HCT116 (cell line): ENCODE data around the gene CNTN4. TPM values are rescaled to one million over a fixed set of nuclear protein-coding genes. Genes with fewer than 3 reads are reported as not detected.

Source experiments
- ATAC-seq: fragments of 200-7000 bp; cut with Tn5 transposase; 2 replicates; pipeline ENCODE4 v1.9.1; 2020; ENCODE audit warnings: mild to moderate bottlenecking, moderate library complexity
- BruUV-seq: library from RNA; stranded (reverse); fragments of 400-500 nt; replicated peaks from 2 replicates; lab custom pipeline; 2021; lab: Mats Ljungman, UMichigan
- CTCF ChIA-PET: fragments of 300-600 bp; sonication (Branson Sonifier 250); formaldehyde crosslinking; loops from one replicate; lab custom pipeline; 2021; ENCODE audit warnings: antibody characterized with exemption; lab: Charles Lee
- POLR2A ChIA-PET: fragments of 300-600, 350-600 bp; sonication (Branson Sonifier 250); formaldehyde crosslinking; loops from one replicate; lab custom pipeline; 2021; ENCODE audit warnings: antibody characterized with exemption; lab: Charles Lee
- RAD21 ChIA-PET, 2 experiments: fragments of 300-600 bp; sonication (Branson Sonifier 250); formaldehyde crosslinking; loops; one replicate each; lab custom pipeline; 2023; ENCODE audit warnings: low total read pairs in 2 of 2; ENCODE audit not compliant: uncharacterized antibody in 2 of 2, unreplicated experiment in 2 of 2, low non-redundant PET in 1 of 2; lab: Charles Lee
- DNase-seq: peaks from one replicate; pipeline ENCODE4 v3.0.0-alpha.2; 2010; ENCODE audit warnings: low read depth, low spot score
- H2AFZ ChIP-seq: fragments of 200-600 bp; shearing (Covaris generic), sonication (generic); 2 replicates; pipeline ENCODE4 v1.6.1; 2017; ENCODE audit warnings: low read depth, mixed run types, mixed read lengths, antibody characterized with exemption, low read length; ENCODE audit not compliant: poor library complexity, severe bottlenecking
- H3K27ac ChIP-seq: 2 replicates; pipeline ENCODE4 v1.5.1; 2012; ENCODE audit warnings: low read depth, low read length
- H3K27me3 ChIP-seq: fragments of 200-600 bp; sonication (generic); 2 replicates; pipeline ENCODE4 v1.6.1; 2016; ENCODE audit warnings: mixed run types, low read length, mixed read lengths; ENCODE audit not compliant: insufficient read depth
- H3K36me3 ChIP-seq, 2 experiments: fragments of 200-500 bp in 1 of 2; fragments of 200-600 bp in 1 of 2; sonication (Bioruptor generic) in 1 of 2; sonication (generic) in 1 of 2; 2 replicates each; pipeline versions ENCODE4 v1.5.1 to v1.6.1; 2014 to 2016; ENCODE audit warnings: low read length in 2 of 2, inconsistent platforms in 1 of 2, mixed read lengths in 1 of 2, mixed run types in 1 of 2; ENCODE audit not compliant: insufficient read depth in 2 of 2, control insufficient read depth in 1 of 2
- H3K4me1 ChIP-seq, 2 experiments: fragments of 200-600 bp in 1 of 2; sonication (generic) in 1 of 2; 2 replicates each; pipeline versions ENCODE4 v1.5.1 to v1.6.1; 2012 to 2017; ENCODE audit warnings: low read length in 2 of 2, inconsistent platforms in 1 of 2, mild to moderate bottlenecking in 1 of 2, mixed read lengths in 1 of 2, mixed run types in 1 of 2, moderate library complexity in 1 of 2; ENCODE audit not compliant: insufficient read depth in 2 of 2, control insufficient read depth in 1 of 2
- H3K4me2 ChIP-seq: fragments of 200-600 bp; sonication (generic); 2 replicates; pipeline ENCODE4 v1.6.1; 2017; ENCODE audit warnings: mixed run types, low read length, mixed read lengths
- H3K4me3 ChIP-seq, 2 experiments: fragments of 200-600 bp in 1 of 2; sonication (generic) in 1 of 2; replicated peaks in 1 of 2; 2 replicates each; pipeline ENCODE4 v1.5.1; 2011 to 2016; ENCODE audit warnings: low read length in 2 of 2, control low read depth in 1 of 2, low read depth in 1 of 2, mild to moderate bottlenecking in 1 of 2, mixed read lengths in 1 of 2, mixed run types in 1 of 2
- H3K79me2 ChIP-seq: fragments of 200-600 bp; sonication (generic); 2 replicates; pipeline ENCODE4 v1.6.1; 2017; ENCODE audit warnings: mild to moderate bottlenecking, mixed run types, low read length, moderate library complexity, mixed read lengths; ENCODE audit not compliant: insufficient read depth
- H3K9ac ChIP-seq: fragments of 200-600 bp; sonication (generic); 2 replicates; pipeline ENCODE4 v1.6.1; 2016; ENCODE audit warnings: low read length, mixed read lengths
- H3K9me2 ChIP-seq: fragments of 200-600 bp; sonication (generic), shearing (Covaris generic); 2 replicates; pipeline ENCODE4 v1.6.1; 2017; ENCODE audit warnings: mixed run types, mild to moderate bottlenecking, moderate library complexity; ENCODE audit not compliant: insufficient read depth
- H3K9me3 ChIP-seq, 2 experiments: fragments of 200-500 bp in 1 of 2; fragments of 200-600 bp in 1 of 2; sonication (Bioruptor generic) in 1 of 2; sonication (generic) in 1 of 2; 2 replicates each; pipeline ENCODE4 v1.6.1; 2014 to 2017; ENCODE audit warnings: low read length in 2 of 2, mixed read lengths in 2 of 2, inconsistent platforms in 1 of 2, low read depth in 1 of 2, mild to moderate bottlenecking in 1 of 2, mixed run types in 1 of 2, moderate library complexity in 1 of 2; ENCODE audit not compliant: control insufficient read depth in 1 of 2, insufficient read depth in 1 of 2
- H4K20me1 ChIP-seq: fragments of 200-600 bp; sonication (generic), shearing (Covaris generic); 2 replicates; pipeline ENCODE4 v1.6.1; 2017; ENCODE audit warnings: mixed run types, mild to moderate bottlenecking, moderate library complexity; ENCODE audit not compliant: insufficient read depth
- CEBPB ChIP-seq: IDR thresholded peaks from 2 replicates; pipeline ENCODE4 v1.6.1; 2012; ENCODE audit warnings: low read depth
- CTCF ChIP-seq, 3 experiments: fragments of 200-600 bp in 1 of 3; sonication (generic) in 1 of 3; IDR thresholded peaks in 2 of 3; conservative IDR thresholded peaks in 1 of 3; 2 replicates each; pipeline ENCODE4 v1.5.1; 2012 to 2017; ENCODE audit warnings: low read depth in 2 of 3, low read length in 2 of 3, antibody characterized with exemption in 1 of 3, borderline replicate concordance in 1 of 3, control low read depth in 1 of 3, mild to moderate bottlenecking in 1 of 3, mixed read lengths in 1 of 3, mixed run types in 1 of 3, moderate library complexity in 1 of 3; ENCODE audit not compliant: insufficient read depth in 1 of 3
- EGR1 ChIP-seq: IDR thresholded peaks from 2 replicates; pipeline ENCODE4 v1.6.1; 2012; ENCODE audit warnings: low read depth
- EZH2phosphoT487 ChIP-seq: fragments of 200-600 bp; IDR thresholded peaks from 2 replicates; pipeline ENCODE4 v1.6.1; 2018; ENCODE audit warnings: antibody characterized with exemption, borderline replicate concordance
- FOSL1 ChIP-seq: IDR thresholded peaks from 2 replicates; pipeline ENCODE4 v1.6.1; 2012; ENCODE audit warnings: low read depth
- JUND ChIP-seq: IDR thresholded peaks from 2 replicates; pipeline ENCODE4 v1.6.1; 2012
- MAX ChIP-seq: IDR thresholded peaks from 2 replicates; pipeline ENCODE4 v1.6.1; 2012
- RAD21 ChIP-seq: IDR thresholded peaks from 2 replicates; pipeline ENCODE4 v1.6.1; 2012; ENCODE audit warnings: low read depth, mild to moderate bottlenecking
- SP1 ChIP-seq: IDR thresholded peaks from 2 replicates; pipeline ENCODE4 v1.6.1; 2012; ENCODE audit warnings: low read depth
- SRF ChIP-seq: IDR thresholded peaks from 2 replicates; pipeline ENCODE4 v1.6.1; 2012; ENCODE audit warnings: low read depth
- TCF7L2 ChIP-seq: IDR thresholded peaks from 2 replicates; pipeline ENCODE4 v1.7.0; 2011; ENCODE audit warnings: borderline replicate concordance, inconsistent platforms; ENCODE audit not compliant: insufficient read depth, insufficient read length; ENCODE audit errors: extremely low read depth
- ZBTB33 ChIP-seq: IDR thresholded peaks from 2 replicates; pipeline ENCODE4 v1.6.1; 2011; ENCODE audit warnings: mild to moderate bottlenecking, low read length, moderate library complexity; ENCODE audit not compliant: insufficient replicate concordance; ENCODE audit errors: extremely low read depth
- ZFX ChIP-seq: fragments of 450-650 bp; IDR thresholded peaks from 2 replicates; pipeline ENCODE4 v1.6.1; 2017
- ZNF274 ChIP-seq: fragments of 200-500 bp; sonication (Bioruptor generic); IDR thresholded peaks from 2 replicates; pipeline ENCODE4 v1.6.1; 2014; ENCODE audit warnings: mild to moderate bottlenecking, low read depth, low read length, inconsistent platforms
- intact Hi-C: fragments of 100-400 bp; cut with micrococcal nuclease; formaldehyde crosslinking; loops from 2 replicates; pipeline ENCODE4 v1.10.0; 2022
- total RNA-seq: library from RNA; stranded (reverse); gene quantifications from one replicate; pipeline ENCODE4 v1.2.1, GENCODE V29; 2021; ENCODE audit not compliant: unreplicated experiment
- TF ChIP-seq, protein P1 (sequence below): IDR thresholded peaks from 2 replicates; pipeline ENCODE4 v1.6.1; 2012

CNTN4 gene
- total RNA-seq, 1 experiment from 2014 or later, result not detected

DNA sequence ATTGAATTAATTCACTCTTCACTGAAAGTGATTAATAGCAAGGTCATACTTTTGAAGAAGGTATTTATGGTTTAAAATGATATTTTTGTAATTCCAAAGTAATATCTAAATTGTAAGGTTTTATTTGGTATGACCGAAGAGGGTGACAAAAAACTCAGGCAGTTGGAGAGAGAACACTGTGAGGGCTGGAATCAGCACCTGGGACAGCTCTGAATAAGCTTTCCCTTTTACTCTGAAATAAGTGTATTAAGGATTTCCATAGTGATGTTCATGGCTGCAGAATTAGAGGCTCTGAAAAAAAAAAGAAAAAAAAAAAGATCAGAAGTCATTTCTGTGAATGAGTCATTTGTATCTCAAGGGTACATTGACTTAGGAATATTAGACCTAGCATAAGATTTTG, 712.1 kb downstream of the CNTN4 start:
- H4K20me1 ChIP-seq, result no peaks in the 10 kb centered on the region
- CTCF ChIA-PET, result no interaction called here

DNA sequence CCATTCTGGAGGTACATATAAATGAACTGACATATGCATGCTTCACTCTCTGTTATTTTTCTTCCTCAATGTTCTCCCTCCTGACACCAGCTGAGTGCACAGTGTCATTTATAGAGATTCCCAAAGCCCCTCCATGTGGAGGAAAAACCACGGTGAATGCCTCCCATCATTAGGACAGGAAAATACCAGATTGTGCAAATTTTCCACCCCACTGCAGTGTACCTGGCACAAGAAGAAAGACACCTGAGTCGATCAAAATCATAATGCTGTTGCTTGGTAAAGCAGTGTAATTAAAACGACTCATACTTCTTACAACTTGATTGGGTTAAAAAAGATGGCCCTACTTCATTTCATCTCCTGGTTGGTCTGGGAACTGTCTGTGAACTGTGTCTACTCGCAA, 720.9 kb downstream of the CNTN4 start:
- H3K9me3 ChIP-seq, result peaks cover 6 to 17% of the 10 kb centered on the region in 2 experiments; a peak in 3 of 4 replicates
- CTCF ChIA-PET, result no interaction called here
- no peak overlapping the region for H3K9ac ChIP-seq
- no peak overlapping the region for H3K4me2 ChIP-seq
- H3K27ac ChIP-seq, result no peak overlapping the region
- BruUV-seq, result no TSS peak
- no peaks in the 10 kb centered on the region for H3K27me3 ChIP-seq
- H3K4me1 ChIP-seq, result no peaks in the 10 kb centered on the region
- no peak overlapping the region for H2AFZ ChIP-seq
- no peak for TF ChIP-seq SRF
- TF ChIP-seq FOSL1, result no peak
- TF ChIP-seq MAX, result no peak
- no peak for TF ChIP-seq ZFX
- no peak for TF ChIP-seq ZNF274
- no peak for TF ChIP-seq ZBTB33
- TF ChIP-seq CEBPB, result no peak
- TF ChIP-seq SP1, result no peak
- TF ChIP-seq RAD21, result no peak
- no peak for TF ChIP-seq JUND
- TF ChIP-seq TCF7L2, result no peak
- TF ChIP-seq EGR1, result no peak
- TF ChIP-seq CTCF (IDR thresholded peaks at IDR 0.05 in 2 of 3, conservative IDR thresholded peaks at IDR 0.05 in 1 of 3; ENCODE audit: borderline replicate concordance in 1 of 3, insufficient read depth in 1 of 3, low read depth in 2 of 3, low read length in 2 of 3), result no peak
- no peaks in the 10 kb centered on the region for H3K9me2 ChIP-seq
- no peaks in the 10 kb centered on the region for H4K20me1 ChIP-seq
- RAD21 ChIA-PET, result no interaction called here
- no peaks in the 10 kb centered on the region for H3K79me2 ChIP-seq
- DNase-seq (no peak), ATAC-seq (no peak)
- intact Hi-C loops, result no loop called here
- H3K4me3 ChIP-seq, result no peak overlapping the region
- POLR2A ChIA-PET, result no interaction called here
- no peaks in the 10 kb centered on the region for H3K36me3 ChIP-seq

More for the DNA sequence above, 712.1 kb downstream of the CNTN4 start:
- Histone ChIP-seq H3K9me2 (no peaks in the 10 kb centered on the region), H3K4me2 (no peak overlapping the region), H3K4me3 (no peak overlapping the region), H3K9me3 (peaks cover 0 to 21% of the 10 kb centered on the region in 2 experiments; a peak in 2 of 4 replicates), H3K79me2 (no peaks in the 10 kb centered on the region), H2AFZ (no peak overlapping the region), H3K27me3 (no peaks in the 10 kb centered on the region), H3K9ac (no peak overlapping the region), H3K27ac (no peak overlapping the region)
- DNase-seq (no peak), ATAC-seq (no peak)
- POLR2A ChIA-PET, result no interaction called here
- BruUV-seq, result no TSS peak
- TF ChIP-seq SRF (no peak), ZFX (no peak), EZH2phosphoT487 (no peak), EGR1 (no peak)
- TF ChIP-seq, protein P1, sequence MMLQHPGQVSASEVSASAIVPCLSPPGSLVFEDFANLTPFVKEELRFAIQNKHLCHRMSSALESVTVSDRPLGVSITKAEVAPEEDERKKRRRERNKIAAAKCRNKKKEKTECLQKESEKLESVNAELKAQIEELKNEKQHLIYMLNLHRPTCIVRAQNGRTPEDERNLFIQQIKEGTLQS, result no peak
- TF ChIP-seq, all 23 proteins: peak for 0
- Histone ChIP-seq H3K36me3 (no peaks in the 10 kb centered on the region), H3K4me1 (no peaks in the 10 kb centered on the region)
- RAD21 ChIA-PET, result no interaction called here
- intact Hi-C loops, result no loop called here
